UCSD-AML1 (cell line): Measurements from ENCODE around the gene SURF4.
"Not testable (repeated sequence)": the region's sequence is repeated elsewhere in the genome, so short reads cannot be mapped to it uniquely, and the experiment has no call there.

Experiments used
- DNase-seq: peaks from one replicate; lab custom pipeline; 2025; ENCODE audit not compliant: unreplicated experiment; lab: John Stamatoyannopoulos, UW

SURF4 gene

DNA sequence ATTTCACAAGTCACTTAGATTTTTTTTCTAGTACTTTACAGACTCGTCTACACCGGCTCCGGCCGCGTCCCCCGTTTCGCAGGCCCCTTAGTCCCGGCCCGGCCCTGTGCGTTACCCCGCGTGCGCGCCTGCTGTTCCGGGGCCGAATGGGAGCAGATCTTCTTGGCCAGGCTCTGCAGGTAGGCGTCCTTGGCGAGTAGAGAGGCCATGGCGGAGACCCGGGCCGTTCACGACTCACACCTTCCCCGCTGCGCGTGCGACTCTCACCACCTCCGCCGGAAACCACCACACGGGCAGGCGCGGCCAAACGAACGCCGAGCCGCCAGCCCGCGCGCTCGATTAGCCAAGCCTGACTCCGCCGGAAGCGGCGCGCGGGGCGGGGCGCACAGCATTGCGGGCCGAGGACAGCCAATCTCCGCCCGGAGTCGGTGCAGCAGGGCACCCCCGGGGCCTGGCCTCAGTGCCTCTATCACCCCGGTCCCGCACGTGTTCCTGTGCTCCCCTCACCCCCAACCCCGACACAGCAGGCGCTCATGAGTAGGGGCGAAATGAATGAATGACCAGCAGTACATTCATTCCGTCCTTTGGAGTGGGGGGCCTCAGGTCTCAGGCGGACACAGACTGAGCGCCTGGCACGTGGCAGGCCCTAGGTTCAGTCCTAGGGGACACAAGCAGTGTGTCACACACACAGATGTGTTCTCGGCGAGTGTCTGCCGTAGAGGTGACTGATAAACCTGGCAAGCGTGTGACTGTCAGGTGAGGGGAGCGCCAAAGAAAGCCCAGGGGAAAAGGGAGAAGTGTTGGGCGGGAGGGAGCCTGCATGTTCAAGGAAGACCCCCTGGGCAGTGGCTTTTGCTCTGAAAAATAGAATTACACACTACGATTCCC, 39.7 kb downstream of the SURF4 start, which contains the start of gene SURF6:
SURF6 (minus strand) TSS at position 265 of the 888 bp plus-strand sequence; CDS start at position 209, 56 bp downstream.
- peak; percentile 93 for DNase-seq

DNA sequence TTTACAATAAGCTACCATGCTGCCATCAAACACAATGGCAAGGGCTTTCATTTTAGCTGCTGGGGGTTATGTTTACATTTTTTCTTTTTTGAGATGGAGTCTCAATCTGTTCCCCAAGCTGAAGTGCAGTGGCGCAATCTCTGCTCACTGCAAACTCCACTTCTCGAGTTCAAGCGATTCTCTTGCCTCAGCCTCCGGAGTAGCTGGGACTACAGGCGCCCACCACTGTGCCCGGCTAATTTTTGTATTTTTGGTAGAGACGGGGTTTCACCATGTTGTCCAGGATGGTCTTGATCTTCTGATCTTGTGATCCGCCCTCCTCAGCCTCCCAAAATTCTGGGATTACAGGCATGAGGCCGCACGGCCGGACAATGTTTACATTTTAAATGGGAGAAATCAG, 41.0 kb downstream of the SURF4 start:
- not testable (repeated sequence) for DNase-seq

DNA sequence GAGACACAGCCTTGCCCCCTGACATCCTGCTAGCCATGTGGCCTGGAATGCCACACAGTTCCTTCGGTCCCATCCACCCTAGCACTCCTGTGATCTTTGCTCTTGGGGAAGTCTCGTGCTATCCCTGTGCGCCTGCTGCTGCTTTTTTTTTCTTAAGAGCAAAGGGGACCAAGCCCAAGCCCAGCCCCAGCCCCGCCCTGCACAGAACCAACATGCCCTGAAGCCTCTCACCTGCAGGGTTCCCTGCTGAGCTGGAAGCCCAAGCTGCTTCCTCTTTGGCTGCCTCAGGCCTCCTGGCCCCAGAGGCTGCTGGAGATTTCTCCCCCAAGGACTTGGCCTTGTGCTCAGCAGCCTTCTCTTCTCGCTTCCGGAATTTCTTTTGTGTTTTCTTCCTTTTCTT, 41.7 kb downstream of the SURF4 start:
- no peak for DNase-seq

DNA sequence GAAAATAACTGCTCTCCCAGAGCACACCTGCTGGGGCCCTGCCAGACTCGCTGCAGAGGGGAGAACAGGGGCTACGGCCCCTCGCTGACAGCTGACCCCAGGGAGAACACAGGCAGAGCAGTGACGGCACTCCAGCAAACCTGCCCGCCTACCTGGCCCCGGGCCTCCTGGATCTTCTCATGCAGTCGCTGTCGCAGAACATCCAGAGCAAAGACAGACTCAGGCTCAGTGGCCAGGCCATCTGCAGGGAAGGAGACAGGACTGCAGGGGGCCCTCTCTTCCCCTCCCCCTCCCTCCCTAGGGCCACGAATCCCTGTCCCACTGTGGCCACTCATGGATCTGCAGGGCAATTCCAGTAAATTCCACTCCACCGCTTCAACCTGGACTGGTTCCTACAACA, 42.3 kb downstream of the SURF4 start:
- DNase-seq: no peak

- no peak for DNase-seq
These were observed 42.8 kb downstream of the SURF4 start for GRCh38 chr9:133333011-133333410.

DNA sequence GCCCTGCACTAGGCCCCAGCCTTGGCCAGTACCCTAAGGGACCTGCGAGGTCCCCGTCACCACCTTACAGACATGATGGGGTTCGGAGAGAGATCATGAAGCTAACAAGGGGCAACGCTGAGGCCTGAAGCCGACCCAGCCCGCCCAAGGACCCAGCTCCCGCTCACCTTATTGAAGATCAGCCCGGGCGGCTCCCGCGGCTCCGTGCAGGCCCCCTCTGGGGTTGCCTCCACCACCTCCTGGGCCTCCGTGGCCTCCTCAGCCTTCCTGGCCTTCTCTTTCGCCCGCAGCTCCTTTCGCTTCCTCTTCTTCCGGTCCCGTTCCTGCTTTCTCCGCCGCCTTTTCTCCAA, 43.5 kb downstream of the SURF4 start:
- DNase-seq: no peak

DNA sequence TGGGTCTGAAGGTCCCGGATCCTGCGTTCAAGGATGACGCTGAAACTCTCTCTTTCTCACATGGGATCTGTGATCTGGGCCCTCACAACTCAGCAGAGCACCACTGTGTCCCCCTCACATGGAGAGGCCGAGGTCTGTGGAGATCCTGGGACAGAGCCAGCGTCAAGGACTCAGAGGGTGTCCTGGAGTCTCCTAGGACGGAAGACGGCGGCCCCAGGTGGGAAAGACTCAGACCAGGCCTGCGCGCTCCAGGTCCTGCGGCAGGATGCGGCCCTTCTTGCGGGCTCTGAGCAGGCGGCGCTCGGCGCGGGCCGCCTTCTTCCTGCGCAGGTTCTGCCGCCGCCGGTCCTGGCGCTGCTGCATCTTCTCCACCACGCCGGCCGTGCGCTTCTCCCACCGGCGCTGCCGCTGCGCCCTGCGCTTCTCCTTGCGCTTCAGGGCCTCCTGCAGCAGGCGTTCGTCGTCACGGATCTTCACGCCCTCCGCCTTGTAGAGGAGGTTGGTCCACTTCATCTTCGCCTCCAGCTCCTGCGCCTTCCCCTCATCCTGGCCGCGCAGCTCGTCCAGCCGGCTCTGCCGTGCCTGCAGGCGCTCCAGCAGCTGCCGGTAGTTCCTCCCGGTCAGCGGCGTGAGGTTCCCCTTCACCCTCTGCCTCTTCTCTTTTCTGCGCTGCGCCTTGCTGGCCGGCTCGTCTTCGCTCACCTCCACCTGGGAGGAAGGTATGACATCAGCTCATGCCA, 44.0 kb downstream of the SURF4 start:
- no peak for DNase-seq

DNA sequence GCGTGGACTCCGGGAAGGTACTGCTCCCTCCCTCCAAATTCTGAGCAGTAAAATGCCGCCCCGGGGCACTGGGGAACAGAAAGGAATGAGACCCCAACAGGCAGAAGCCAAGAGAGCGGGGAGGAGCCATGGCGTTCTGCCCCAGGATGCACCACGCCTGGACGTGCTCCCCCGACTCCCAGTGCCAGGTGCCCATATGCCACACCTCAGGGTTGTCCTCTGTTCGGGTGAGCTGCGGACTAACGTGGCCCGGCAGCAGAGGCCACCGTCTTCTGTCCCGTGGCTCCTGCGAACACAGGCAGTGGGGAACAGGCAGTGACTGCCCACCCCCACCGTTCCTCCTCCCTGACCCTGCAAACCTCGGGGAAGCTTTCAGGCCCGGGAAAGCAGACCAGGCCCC, 44.6 kb downstream of the SURF4 start:
- no peak for DNase-seq

DNA sequence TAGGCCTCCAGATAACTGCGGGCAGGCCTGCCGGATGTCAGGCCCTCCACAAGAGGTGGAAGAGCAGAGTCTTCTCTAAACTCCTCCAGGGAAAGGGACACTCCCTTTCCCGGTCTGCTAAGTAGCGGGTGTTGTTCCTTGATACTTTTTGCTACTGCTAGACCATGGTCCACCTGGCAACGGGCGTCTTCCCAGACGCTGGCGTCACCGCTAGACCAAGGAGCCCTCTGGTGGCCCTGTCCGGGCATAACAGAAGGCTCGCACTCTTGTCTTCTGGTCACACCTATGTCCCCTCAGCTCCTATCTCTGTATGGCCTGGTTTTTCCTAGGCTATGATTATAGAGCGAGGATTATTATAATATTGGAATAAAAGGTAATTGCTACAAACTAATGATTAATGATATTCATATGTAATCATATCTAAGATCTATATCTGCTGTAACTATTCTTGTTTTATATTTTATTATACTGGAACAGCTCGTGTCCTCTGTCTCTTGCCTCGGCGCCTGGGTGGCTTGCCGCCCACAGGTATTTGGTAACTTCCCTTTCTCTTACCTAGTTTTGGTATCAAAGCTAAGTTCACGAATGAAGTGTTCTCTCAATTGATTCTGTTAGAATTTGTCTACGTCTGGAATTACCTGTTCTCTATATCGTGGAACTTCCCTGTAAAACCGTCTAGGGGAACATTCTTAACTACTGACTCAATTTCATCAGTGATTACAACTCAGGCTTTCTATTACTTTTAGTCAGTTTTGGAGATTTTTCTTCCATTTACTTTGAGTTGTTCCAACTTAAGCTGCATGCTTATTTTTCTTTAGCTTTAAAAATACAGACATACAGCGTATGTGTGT, 46.3 kb downstream of the SURF4 start:
- not testable (repeated sequence) for DNase-seq

GRCh38 chr9:133327834-133328484, 47.9 kb downstream of the SURF4 start:
- no peak for DNase-seq

DNA sequence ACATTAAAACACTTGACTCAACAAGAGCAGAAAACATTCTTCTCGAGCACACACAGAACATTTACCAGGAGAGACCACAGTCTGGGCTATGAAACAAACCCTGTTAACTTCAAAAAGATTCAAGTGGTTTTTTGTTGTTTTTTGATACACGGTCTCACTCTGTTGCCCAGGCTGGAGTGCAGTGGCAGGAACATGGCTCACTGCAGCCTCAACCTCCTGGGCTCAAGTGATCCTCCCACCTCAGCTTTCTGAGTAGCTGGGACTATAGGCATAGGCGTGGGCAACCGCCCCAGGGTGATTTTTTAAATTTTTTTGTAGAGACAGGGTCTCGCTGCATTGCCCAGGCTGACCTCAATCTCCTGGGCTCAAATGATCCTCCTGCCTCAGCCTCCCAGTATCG, 48.8 kb downstream of the SURF4 start:
- DNase-seq: not testable (repeated sequence)

DNA sequence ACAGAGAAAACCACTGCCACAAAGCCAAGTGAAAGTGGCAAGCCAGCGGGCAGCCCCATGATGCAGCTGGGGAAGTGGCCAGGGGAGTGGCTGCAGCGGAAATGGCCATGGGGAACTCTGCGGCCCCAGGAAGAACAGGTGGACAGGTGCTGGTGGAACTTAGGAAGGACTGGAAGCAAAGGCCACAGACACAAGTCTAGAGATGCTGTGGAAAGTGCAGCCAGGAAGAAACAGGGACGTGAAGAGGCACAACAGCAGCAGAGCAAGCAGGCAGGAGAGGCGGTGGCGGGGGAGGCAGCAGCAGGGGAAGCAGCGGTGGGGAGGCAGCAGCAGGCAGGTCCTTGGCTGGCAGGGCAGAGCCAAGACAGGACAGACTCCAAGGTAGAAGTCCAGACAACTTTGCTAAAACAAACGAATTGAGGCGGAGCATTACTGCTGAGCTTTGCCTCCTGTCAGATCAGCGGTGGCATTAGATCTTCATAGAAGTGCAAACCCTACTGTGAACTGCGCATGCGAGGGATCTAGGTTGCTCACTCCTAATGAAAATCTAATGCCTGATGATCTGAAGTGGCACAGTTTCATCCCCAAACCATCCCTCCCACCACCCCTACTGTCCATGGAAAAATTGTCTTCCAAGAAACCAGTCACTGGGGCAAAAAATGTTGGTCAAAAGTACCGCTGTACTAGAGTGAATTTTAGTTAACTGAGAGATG, 51.7 kb downstream of the SURF4 start:
- DNase-seq: no peak

GRCh38 chr9:133323211-133323610, 52.6 kb downstream of the SURF4 start:
- DNase-seq: no peak

DNA sequence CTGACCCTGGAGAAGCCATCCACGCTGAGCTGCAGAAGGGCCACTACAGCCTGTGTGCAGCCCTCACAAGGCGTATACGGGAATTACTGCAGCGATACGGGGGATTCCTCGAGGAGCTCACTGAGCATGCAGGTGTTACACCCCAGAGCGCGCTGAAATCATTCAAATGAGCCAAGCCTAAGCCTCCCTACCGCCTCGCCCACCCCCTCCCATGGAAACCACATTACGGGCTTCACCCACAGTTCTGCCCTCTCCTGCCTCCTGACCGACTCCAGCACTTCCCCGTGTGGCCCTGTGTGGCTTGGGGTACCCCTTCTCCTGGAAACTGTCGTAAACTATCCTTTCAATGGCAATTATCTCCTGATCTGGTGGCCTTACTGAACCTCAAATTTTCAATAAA, 53.2 kb downstream of the SURF4 start:
- no peak for DNase-seq

DNA sequence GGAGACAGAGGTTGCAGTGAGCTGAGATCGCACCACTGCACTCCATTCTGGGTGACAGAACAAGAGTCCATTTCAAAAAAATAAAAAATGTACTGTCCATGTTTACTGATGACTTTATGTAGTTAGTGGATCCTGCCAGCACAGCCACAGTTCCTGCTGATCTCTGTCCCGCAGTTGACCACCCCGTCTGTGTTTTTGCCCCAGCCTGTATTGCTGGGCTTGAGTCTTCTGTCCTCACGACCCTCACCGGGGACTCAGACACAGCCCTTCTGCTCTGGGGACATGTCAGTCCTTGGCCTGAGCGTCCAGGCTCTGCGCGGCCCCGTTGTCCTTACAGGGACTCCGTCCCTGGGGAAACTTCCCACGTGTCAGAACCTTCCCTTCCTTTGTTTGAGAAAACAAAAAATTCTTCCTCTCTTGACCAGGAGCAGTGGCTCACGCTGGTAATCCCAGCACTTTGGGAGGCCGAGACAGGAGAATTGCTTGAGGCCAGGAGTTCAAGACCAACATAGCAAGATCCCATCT, 54.4 kb downstream of the SURF4 start:
- no peak for DNase-seq

DNA sequence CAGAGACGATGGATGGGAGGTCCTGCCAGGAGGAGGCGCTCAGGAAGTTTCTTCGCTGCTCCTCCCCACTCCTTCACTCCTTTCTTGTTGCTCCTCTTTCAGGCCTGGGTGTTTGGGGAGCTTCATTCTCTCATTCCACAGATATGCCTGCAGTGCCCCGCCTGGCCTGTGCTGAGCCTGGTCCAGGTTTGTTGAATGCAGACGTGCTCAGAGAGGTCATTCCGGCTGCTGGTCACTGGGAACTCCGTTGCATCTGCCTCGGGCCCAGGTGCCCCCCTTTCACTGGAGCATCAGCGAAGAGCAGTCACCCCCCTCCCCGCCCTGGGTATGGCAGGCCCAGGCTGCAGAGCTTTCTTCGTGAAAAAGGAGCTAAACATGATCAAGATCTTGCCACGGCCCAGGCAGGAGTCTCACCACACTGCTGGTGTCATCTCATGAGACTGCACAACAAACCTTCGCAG, 55.4 kb downstream of the SURF4 start:
- DNase-seq: no peak

GRCh38 chr9:133317551-133317950, 58.3 kb downstream of the SURF4 start:
- not testable (repeated sequence) for DNase-seq

DNA sequence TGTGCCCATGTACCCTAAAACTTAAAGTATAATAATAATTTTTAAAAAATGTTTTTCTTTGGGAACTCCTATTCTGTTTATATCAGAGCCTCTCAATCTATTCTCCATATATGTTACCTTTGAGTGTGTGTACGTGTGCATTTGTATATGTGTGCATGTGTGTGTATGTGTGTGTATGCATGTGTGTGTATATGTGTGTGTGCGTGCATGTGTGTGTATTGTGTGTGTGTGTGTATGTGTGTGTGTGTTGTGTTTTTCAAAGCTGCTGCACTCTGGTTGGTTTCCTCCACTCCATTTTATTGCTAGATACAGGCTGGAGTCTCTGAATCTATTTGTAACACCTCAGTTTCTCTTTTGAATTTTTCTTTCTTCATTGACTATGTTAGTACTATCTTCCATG, 59.9 kb downstream of the SURF4 start:
- no peak for DNase-seq
